DND-41 (cell line): ENCODE measurements around the gene CHSY1.

Source experiments
- ATAC-seq: fragments of 200-7000 bp; cut with Tn5 transposase; 3 replicates; pipeline ENCODE4 v1.9.1; 2021; ENCODE audit warnings: low read depth; ENCODE audit not compliant: insufficient read depth
- DNase-seq: peaks from one replicate; pipeline ENCODE4 v3.0.0-alpha.2; 2020
- H2AFZ ChIP-seq: 2 replicates; pipeline ENCODE4 v1.6.0; 2012; ENCODE audit warnings: low read depth, low read length
- H3K27ac ChIP-seq: 2 replicates; pipeline ENCODE4 v1.5.1; 2012; ENCODE audit warnings: low read length, inconsistent platforms
- H3K27me3 ChIP-seq: fragments of 200-600 bp; sonication (generic); 2 replicates; pipeline ENCODE4 v1.6.0; 2012; ENCODE audit warnings: low read length, mild to moderate bottlenecking, inconsistent platforms; ENCODE audit not compliant: insufficient read depth, poor library complexity
- H3K36me3 ChIP-seq: 2 replicates; pipeline ENCODE4 v1.5.1; 2012; ENCODE audit warnings: low read length, inconsistent platforms; ENCODE audit not compliant: insufficient read depth
- H3K4me1 ChIP-seq: 2 replicates; pipeline ENCODE4 v1.5.1; 2012; ENCODE audit warnings: mild to moderate bottlenecking, low read length; ENCODE audit not compliant: insufficient read depth
- H3K4me2 ChIP-seq: 2 replicates; pipeline ENCODE4 v1.6.0; 2012; ENCODE audit warnings: mild to moderate bottlenecking, moderate library complexity, low read length, inconsistent platforms; ENCODE audit not compliant: insufficient read depth
- H3K4me3 ChIP-seq, 2 experiments: fragments of 200-600 bp in 1 of 2; shearing (Covaris generic) in 1 of 2; 2 replicates each; pipeline ENCODE4 v1.5.1; 2012 to 2016; ENCODE audit warnings: inconsistent platforms in 2 of 2, low read length in 2 of 2, mild to moderate bottlenecking in 2 of 2, low read depth in 1 of 2, moderate library complexity in 1 of 2
- H3K79me2 ChIP-seq: 2 replicates; pipeline ENCODE4 v1.6.0; 2012; ENCODE audit warnings: low read length, inconsistent platforms; ENCODE audit not compliant: insufficient read depth
- H3K9ac ChIP-seq: 2 replicates; pipeline ENCODE4 v1.6.0; 2012; ENCODE audit warnings: low read depth, mild to moderate bottlenecking, inconsistent platforms, low read length, moderate library complexity
- H3K9me3 ChIP-seq: 2 replicates; pipeline ENCODE4 v1.5.1; 2012; ENCODE audit warnings: low read length, moderate library complexity, mild to moderate bottlenecking, inconsistent platforms; ENCODE audit not compliant: insufficient read depth, severe bottlenecking
- H4K20me1 ChIP-seq: 2 replicates; pipeline ENCODE4 v1.6.0; 2012; ENCODE audit warnings: low read length; ENCODE audit not compliant: insufficient read depth
- CTCF ChIP-seq: IDR thresholded peaks from 2 replicates; pipeline ENCODE4 v1.5.1; 2012; ENCODE audit warnings: borderline replicate concordance, low read length, moderate library complexity, mild to moderate bottlenecking; ENCODE audit not compliant: poor library complexity, severe bottlenecking; ENCODE audit errors: extremely low read depth
- EZH2 ChIP-seq: IDR thresholded peaks from 3 replicates; pipeline ENCODE4 v1.6.1; 2012; ENCODE audit warnings: borderline replicate concordance, low read depth, mild to moderate bottlenecking, moderate library complexity, low read length, inconsistent platforms; ENCODE audit not compliant: severe bottlenecking

The CHSY1 gene

GRCh38 chr15:101193120-101193644 lies 58.7 kb downstream of the CHSY1 start:
- H3K4me2 ChIP-seq = no peak overlapping the region
- no peak overlapping the region for H3K4me3 ChIP-seq
- H3K9ac ChIP-seq = no peak overlapping the region
- no peaks in the 10 kb centered on the region for H3K27me3 ChIP-seq
- no peak for DNase-seq
- no peak overlapping the region for H3K27ac ChIP-seq
- ATAC-seq = no peak
- H2AFZ ChIP-seq = no peak overlapping the region
- no peaks in the 10 kb centered on the region for H3K9me3 ChIP-seq
- H3K79me2 ChIP-seq = peaks cover 87% of the 10 kb centered on the region
- H3K36me3 ChIP-seq = 0 out of 2 replicates have a peak, but pooled peaks cover 2% of the 10 kb centered on the region
- H3K4me1 ChIP-seq = peaks cover 42% of the 10 kb centered on the region
- H4K20me1 ChIP-seq = peaks cover 69% of the 10 kb centered on the region
- TF ChIP-seq CTCF (no peak), EZH2 (no peak)

- Histone ChIP-seq H3K79me2 (peaks cover 87% of the 10 kb centered on the region), H3K9ac (no peak overlapping the region), H3K4me1 (peaks cover 40% of the 10 kb centered on the region), H3K27ac (no peak overlapping the region), H3K36me3 (peaks cover 6% of the 10 kb centered on the region; the same call in 1 of the 2 replicates), H3K27me3 (no peaks in the 10 kb centered on the region), H3K4me2 (no peak overlapping the region), H3K9me3 (no peaks in the 10 kb centered on the region), H4K20me1 (peaks cover 67% of the 10 kb centered on the region), H3K4me3 (no peak overlapping the region), H2AFZ (no peak overlapping the region)
- DNase-seq = no peak
- ATAC-seq = no peak
- TF ChIP-seq CTCF (no peak), EZH2 (no peak)
Measured at GRCh38 chr15:101192081-101192480, 59.8 kb downstream of the CHSY1 start.

GRCh38 chr15:101191242-101191641 lies 60.6 kb downstream of the CHSY1 start:
- DNase-seq (no peak), ATAC-seq (no peak)
- Histone ChIP-seq H3K36me3 (peaks cover 9% of the 10 kb centered on the region), H3K9ac (no peak overlapping the region), H3K4me2 (no peak overlapping the region), H3K4me3 (no peak overlapping the region), H3K9me3 (no peaks in the 10 kb centered on the region), H3K27ac (no peak overlapping the region), H2AFZ (no peak overlapping the region), H3K4me1 (peaks cover 32% of the 10 kb centered on the region), H3K27me3 (no peaks in the 10 kb centered on the region), H4K20me1 (peaks cover 59% of the 10 kb centered on the region), H3K79me2 (peaks cover 85% of the 10 kb centered on the region)
- TF ChIP-seq EZH2 (no peak), CTCF (no peak)
